K562 (cell line): ENCODE measurements around the gene ACAP3. TPM values are rescaled to one million over a fixed set of nuclear protein-coding genes. Genes with fewer than 3 reads are reported as not detected.
A peak's percentile ranks its signal among the peaks of the same experiment; 100 is the strongest.

ENCODE experiments used
- ATAC-seq: fragments of 200-7000 bp; cut with Tn5 transposase; 3 replicates; pipeline ENCODE4 v1.9.1; 2020; ENCODE audit warnings: moderate library complexity
- BruUV-seq: library from RNA; stranded (reverse); fragments of 400-500 nt; replicated peaks from 2 replicates; lab custom pipeline; 2021; lab: Mats Ljungman, UMichigan
- CTCF ChIA-PET: fragments of 300-600 bp; formaldehyde crosslinking; extraction: SDS; loops from one replicate; lab custom pipeline; 2021; ENCODE audit warnings: low intra/inter-chr PET ratio; lab: Yijun Ruan, JAX
- POLR2A ChIA-PET: fragments of 300-600, 350-650 bp; sonication (Branson Sonifier 250); formaldehyde crosslinking; extraction: SDS; loops from one replicate; lab custom pipeline; 2021; ENCODE audit warnings: antibody characterized with exemption, inconsistent platforms; lab: Yijun Ruan, JAX
- DNase-seq, 4 experiments: peaks; one replicate each; pipeline versions ENCODE4 v3.0.0 to v3.0.0-alpha.2; 2011 to 2018; ENCODE audit warnings: low spot score in 3 of 4, mixed read lengths in 3 of 4; ENCODE audit errors: extremely low read depth in 1 of 4
- FAIRE-seq: peaks from 2 replicates; lab custom pipeline; 2011; peaks lifted over from hg19 to GRCh38; lab: Jason Lieb, UNC
- H2AFZ ChIP-seq: 2 replicates; pipeline ENCODE4 v1.6.0; 2011; ENCODE audit warnings: low read depth, low read length, control low read depth, inconsistent platforms
- H3K27ac ChIP-seq: fragments of 200-600 bp; 3 replicates; pipeline ENCODE4 v1.8.0; 2011; ENCODE audit warnings: low read depth, mild to moderate bottlenecking, control low read depth, inconsistent platforms, low read length, moderate library complexity, mixed read lengths; ENCODE audit errors: extremely low read depth
- H3K27me3 ChIP-seq, 2 experiments: fragments of 300-600 bp in 1 of 2; 2 replicates in 1 of 2; 3 replicates in 1 of 2; pipeline versions ENCODE4 v1.6.0 to v1.8.0; 2011; ENCODE audit warnings: inconsistent platforms in 2 of 2, low read length in 2 of 2, mild to moderate bottlenecking in 1 of 2, mixed read lengths in 1 of 2, moderate library complexity in 1 of 2; ENCODE audit not compliant: control insufficient read depth in 2 of 2, insufficient read depth in 2 of 2
- H3K36me3 ChIP-seq: fragments of 300-600 bp; 3 replicates; pipeline ENCODE4 v1.8.0; 2011; ENCODE audit warnings: mild to moderate bottlenecking, low read length, inconsistent platforms; ENCODE audit not compliant: control insufficient read depth, insufficient read depth
- H3K4me1 ChIP-seq, 2 experiments: fragments of 200-600 bp in 1 of 2; replicated peaks in 1 of 2; 2 replicates in 1 of 2; 3 replicates in 1 of 2; pipeline versions ENCODE4 v1.5.1 to v1.8.0; 2011; ENCODE audit warnings: inconsistent platforms in 2 of 2, low read length in 2 of 2, mild to moderate bottlenecking in 1 of 2, mixed read lengths in 1 of 2, moderate library complexity in 1 of 2; ENCODE audit not compliant: control insufficient read depth in 2 of 2, insufficient read depth in 2 of 2
- H3K4me2 ChIP-seq: 2 replicates; pipeline ENCODE4 v1.6.1; 2011; ENCODE audit warnings: low read length, control low read depth, inconsistent platforms, mixed read lengths; ENCODE audit not compliant: insufficient read depth
- H3K4me3 ChIP-seq: fragments of 200-600 bp; sonication (generic), shearing (Covaris generic); 2 replicates; pipeline ENCODE4 v1.5.1; 2016; ENCODE audit warnings: control low read depth, inconsistent platforms
- H3K79me2 ChIP-seq: fragments of 200-600 bp; 3 replicates; pipeline ENCODE4 v1.8.0; 2011; ENCODE audit warnings: low read length, inconsistent platforms; ENCODE audit not compliant: control insufficient read depth, insufficient read depth
- H3K9ac ChIP-seq, 2 experiments: 2 replicates each; pipeline versions ENCODE4 v1.6.0 to v1.6.1; 2011; ENCODE audit warnings: low read depth in 2 of 2, low read length in 2 of 2, control low read depth in 1 of 2, inconsistent platforms in 1 of 2, mild to moderate bottlenecking in 1 of 2, mixed read lengths in 1 of 2; ENCODE audit not compliant: insufficient read depth in 1 of 2
- H3K9me1 ChIP-seq: one replicate; pipeline ENCODE4 v1.6.0; 2011; ENCODE audit warnings: inconsistent platforms, mild to moderate bottlenecking, low read length, moderate library complexity; ENCODE audit not compliant: control insufficient read depth, insufficient read depth
- H3K9me3 ChIP-seq: replicated peaks from 2 replicates; pipeline ENCODE4 v1.5.1; 2011; ENCODE audit warnings: low read depth, low read length, inconsistent platforms; ENCODE audit not compliant: control insufficient read depth, insufficient read depth
- H4K20me1 ChIP-seq: replicated peaks from 2 replicates; pipeline ENCODE4 v1.6.1; 2011; ENCODE audit warnings: low read length, inconsistent platforms, mixed read lengths; ENCODE audit not compliant: control insufficient read depth, insufficient read depth
- DDX20 ChIP-seq: fragments of 450-650 bp; IDR thresholded peaks from 2 replicates; pipeline ENCODE4 v1.6.1; 2016; ENCODE audit warnings: missing genetic modification characterization, low read depth, mild to moderate bottlenecking, missing compliant biosample characterization, moderate library complexity
- ETS1 ChIP-seq: conservative IDR thresholded peaks from 2 replicates; pipeline ENCODE4 v1.6.1; 2011; ENCODE audit warnings: low read depth, mild to moderate bottlenecking, low read length; ENCODE audit not compliant: control insufficient read depth
- FOXM1 ChIP-seq, 2 experiments: fragments of 450-650 bp in 1 of 2; sonication (generic) in 1 of 2; formaldehyde crosslinking in 1 of 2; IDR thresholded peaks; 2 replicates each; pipeline versions ENCODE4 v1.6.1 to v1.9.0; 2017 to 2022; ENCODE audit warnings: low read depth in 2 of 2, mild to moderate bottlenecking in 2 of 2, missing genetic modification reagents in 1 of 2, moderate library complexity in 1 of 2
- MCM2 ChIP-seq: fragments of 450-650 bp; IDR thresholded peaks from 2 replicates; pipeline ENCODE4 v1.6.1; 2017; ENCODE audit warnings: low read depth, mild to moderate bottlenecking
- MTA3 ChIP-seq: fragments of 450-650 bp; formaldehyde crosslinking; IDR thresholded peaks from 2 replicates; pipeline ENCODE4 v1.6.1; 2017; ENCODE audit warnings: mild to moderate bottlenecking, borderline replicate concordance
- MYNN ChIP-seq, 2 experiments: sonication (generic); formaldehyde crosslinking in 1 of 2; IDR thresholded peaks; 2 replicates each; pipeline versions ENCODE4 v1.5.0 to v1.6.1; 2016 to 2020; ENCODE audit warnings: antibody characterized with exemption in 1 of 2, missing genetic modification reagents in 1 of 2
- PCBP1 ChIP-seq: fragments of 200-400 bp; formaldehyde crosslinking; IDR thresholded peaks from 2 replicates; pipeline ENCODE4 v1.6.1; 2018; ENCODE audit warnings: mild to moderate bottlenecking, low read depth, low read length; ENCODE audit not compliant: poor library complexity, severe bottlenecking
- POLR2A ChIP-seq: fragments of 450-650 bp; conservative IDR thresholded peaks from 2 replicates; pipeline ENCODE4 v1.6.1; 2016
- POLR2AphosphoS2 ChIP-seq: IDR thresholded peaks from 2 replicates; pipeline ENCODE4 v1.6.1; 2012; ENCODE audit warnings: low read length, improper control_type of control experiment
- POLR2B ChIP-seq: fragments of 450-650 bp; IDR thresholded peaks from 2 replicates; pipeline ENCODE4 v1.6.1; 2018; ENCODE audit warnings: low read depth; ENCODE audit not compliant: partially characterized antibody
- POLR2G ChIP-seq: fragments of 200-400 bp; formaldehyde crosslinking; IDR thresholded peaks from 2 replicates; pipeline ENCODE4 v1.6.1; 2017; ENCODE audit warnings: low read depth, mild to moderate bottlenecking, antibody characterized with exemption, low read length, moderate library complexity
- RBFOX2 ChIP-seq: fragments of 200-400 bp; formaldehyde crosslinking; IDR thresholded peaks from 2 replicates; pipeline ENCODE4 v1.6.1; 2017; ENCODE audit warnings: low read depth, mild to moderate bottlenecking, low read length, moderate library complexity
- RBM22 ChIP-seq: fragments of 200-400 bp; formaldehyde crosslinking; IDR thresholded peaks from 2 replicates; pipeline ENCODE4 v1.6.1; 2018; ENCODE audit warnings: low read length, low read depth; ENCODE audit not compliant: poor library complexity, severe bottlenecking
- SUPT5H ChIP-seq: fragments of 450-650 bp; IDR thresholded peaks from 2 replicates; pipeline ENCODE4 v1.6.1; 2016
- THRAP3 ChIP-seq: fragments of 450-650 bp; IDR thresholded peaks from 2 replicates; pipeline ENCODE4 v1.6.1; 2016; ENCODE audit warnings: mild to moderate bottlenecking, inconsistent platforms, borderline replicate concordance
- ZNF740 ChIP-seq, 3 experiments: fragments of 200-800 bp in 1 of 3; sonication (Bioruptor generic) in 1 of 3; sonication (generic) in 1 of 3; formaldehyde crosslinking in 1 of 3; IDR thresholded peaks; 2 replicates each; pipeline versions ENCODE4 v1.6.1 to v1.8.0; 2016 to 2022; ENCODE audit warnings: mild to moderate bottlenecking in 2 of 3, missing compliant biosample characterization in 2 of 3, missing genetic modification characterization in 2 of 3, missing genetic modification reagents in 1 of 3
- WGBS: fragments of 100-300 bp; shearing (Covaris generic); methylation state at CpG from one replicate; pipeline ENCODE4 v1.1.6; 2016; ENCODE audit warnings: low coverage, mixed read lengths; ENCODE audit not compliant: insufficient coverage; ENCODE audit errors: missing lambda C conversion rate; 5-methylcytosine and 5-hydroxymethylcytosine counted together
- in situ Hi-C: fragments of 300-500 bp; cut with MboI; formaldehyde crosslinking; loops from 4 replicates; pipeline ENCODE4 v1.15.0; 2018; ENCODE audit warnings: inconsistent platforms, mixed read lengths
- intact Hi-C: fragments of 100-400 bp; cut with micrococcal nuclease; formaldehyde crosslinking; loops from 2 replicates; pipeline ENCODE4 v1.14.2; 2022
- polyA plus RNA-seq, 8 experiments: library from polyadenylated mRNA; depleted of rRNA in 4 of 8; stranded (reverse) in 5 of 8; unstranded in 3 of 8; fragments of >200 nt; fragmentation: Nextera tagmentation in 2 of 8; fragmentation: Illumina TruSeq in 1 of 8; extraction: Ambion mirVana in 2 of 8; extraction: Trizol in 1 of 8; gene quantifications; 2 replicates each; pipeline versions ENCODE4 v1.2.1 to v1.2.3, GENCODE V29; 2011 to 2014; ENCODE audit warnings: inconsistent platforms in 1 of 8, missing spikeins in 1 of 8
- total RNA-seq, 7 experiments: library from RNA; depleted of rRNA in 6 of 7; stranded (reverse); fragments of >200 nt in 6 of 7; fragmentation: Illumina TruSeq in 2 of 7; extraction: Trizol in 2 of 7; gene quantifications; 2 replicates each; pipeline versions ENCODE4 v1.2.1 to v1.2.3, GENCODE V29; 2011 to 2021; ENCODE audit warnings: low replicate concordance in 1 of 7

The ACAP3 gene
- total and polyA plus RNA-seq, 9 of the 15 experiments (the other 6 are each of a cell fraction or from before 2014, with no cell fraction given) = 0.01 to 49.0 (median 12.0) TPM

- no peak overlapping the region for H3K27ac ChIP-seq
- no peak overlapping the region for H3K4me2 ChIP-seq
- FAIRE-seq (no peak), DNase-seq (no peak), ATAC-seq (no peak)
- intact Hi-C loops (no loop called here), in situ Hi-C loops (no loop called here)
- BruUV-seq = TSS peak; percentile 39
- no peak overlapping the region for H3K4me3 ChIP-seq
- H3K27me3 ChIP-seq = no peaks in the 10 kb centered on the region
- H3K9me1 ChIP-seq = no peaks in the 10 kb centered on the region
- peaks cover 81% of the 10 kb centered on the region for H3K36me3 ChIP-seq
- CTCF ChIA-PET = no interaction called here
- POLR2A ChIA-PET = interaction anchor here (0.6 to 3.5 kb wide), 8 partner anchors 7 to 129 kb away, joined by 3 to 30 read pairs (median 4); partner anchors contain the start of gene TAS1R3
- H3K4me1 ChIP-seq = peaks cover 16 to 88% of the 10 kb centered on the region in 2 experiments
- H4K20me1 ChIP-seq = peaks cover 7% of the 10 kb centered on the region
- peaks cover 39% of the 10 kb centered on the region for H3K79me2 ChIP-seq
- TF ChIP-seq MYNN (IDR thresholded peaks at IDR 0.05) (0 out of 2 replicates have a peak, but pooled peaks have one; percentile 13), MYNN (CRISPR knock-in tag; IDR thresholded peaks at IDR 0.05) (no peak), SUPT5H (peak; percentile 43), POLR2B (peak; percentile 30), DDX20 (tag) (no peak), RBFOX2 (peak; percentile 72), THRAP3 (no peak), RBM22 (peak; percentile 93), POLR2AphosphoS2 (0 out of 2 replicates have a peak, but pooled peaks have one; percentile 1), PCBP1 (peak; percentile 6), ETS1 (peak; percentile 26; the same call in 1 of the 2 replicates), MTA3 (no peak), POLR2A (peak; percentile 47), POLR2G (peak; percentile 79), FOXM1 (IDR thresholded peaks at IDR 0.05; ENCODE audit: low read depth) (no peak), FOXM1 (CRISPR knock-in tag; IDR thresholded peaks at IDR 0.05; ENCODE audit: low read depth) (0 out of 2 replicates have a peak, but pooled peaks have one; percentile 23), ZNF740 (CRISPR knock-in tag; IDR thresholded peaks at IDR 0.05) (peak; percentile 15; the same call in 1 of the 2 replicates), ZNF740 (tag; IDR thresholded peaks at IDR 0.05) (no peak), MCM2 (no peak)
- WGBS = 95% methylated on average over 45 of the region's 49 CpGs
- H2AFZ ChIP-seq = no peak overlapping the region
- H3K9ac ChIP-seq = no peak overlapping the region; a peak in 1 of 4 replicates
- H3K9me3 ChIP-seq = no peaks in the 10 kb centered on the region
Observed at GRCh38 chr1:1312450-1313314, 5.0 kb upstream of the ACAP3 start.
